Measurements from ENCODE around the gene EML5. TPM values are rescaled to one million over a fixed set of nuclear protein-coding genes. Genes with fewer than 3 reads are reported as not detected.

EML5 gene
- total and polyA plus RNA-seq, 8 donors = 0.65 to 2.0 (median 1.3) TPM

DNA sequence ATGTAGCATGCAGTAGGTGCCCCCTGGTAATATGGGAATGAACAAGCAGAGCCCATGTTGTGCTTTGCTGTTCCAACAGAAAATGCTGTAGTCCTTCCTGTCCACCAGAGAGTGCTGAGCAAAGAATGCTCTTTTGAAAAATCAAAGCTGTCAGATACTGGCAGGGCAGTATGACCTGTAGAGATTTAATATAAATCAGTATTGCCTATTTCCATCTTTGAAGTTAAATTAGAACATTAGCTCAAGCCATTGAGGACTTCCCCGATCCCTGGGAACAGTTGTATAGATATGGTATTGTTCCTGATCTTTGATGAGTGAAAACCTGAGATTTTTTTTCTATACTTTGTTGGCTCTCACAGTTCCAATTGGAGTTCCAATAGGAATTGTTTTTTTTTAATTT lies 44.7 kb upstream of the EML5 start:
- no peak for FAIRE-seq
- H3K4me3 ChIP-seq = no peak overlapping the region
- DNase-seq = no peak
- H3K36me3 ChIP-seq = no peaks in the 10 kb centered on the region
- 97% methylated on average over 1 of the region's 1 CpG for WGBS, 2 donors
- intact Hi-C loops (cut with DNase I) = no loop called here
- no peak overlapping the region for H3K27ac ChIP-seq
- H3K9me3 ChIP-seq = no peaks in the 10 kb centered on the region
- TF ChIP-seq, protein P1, sequence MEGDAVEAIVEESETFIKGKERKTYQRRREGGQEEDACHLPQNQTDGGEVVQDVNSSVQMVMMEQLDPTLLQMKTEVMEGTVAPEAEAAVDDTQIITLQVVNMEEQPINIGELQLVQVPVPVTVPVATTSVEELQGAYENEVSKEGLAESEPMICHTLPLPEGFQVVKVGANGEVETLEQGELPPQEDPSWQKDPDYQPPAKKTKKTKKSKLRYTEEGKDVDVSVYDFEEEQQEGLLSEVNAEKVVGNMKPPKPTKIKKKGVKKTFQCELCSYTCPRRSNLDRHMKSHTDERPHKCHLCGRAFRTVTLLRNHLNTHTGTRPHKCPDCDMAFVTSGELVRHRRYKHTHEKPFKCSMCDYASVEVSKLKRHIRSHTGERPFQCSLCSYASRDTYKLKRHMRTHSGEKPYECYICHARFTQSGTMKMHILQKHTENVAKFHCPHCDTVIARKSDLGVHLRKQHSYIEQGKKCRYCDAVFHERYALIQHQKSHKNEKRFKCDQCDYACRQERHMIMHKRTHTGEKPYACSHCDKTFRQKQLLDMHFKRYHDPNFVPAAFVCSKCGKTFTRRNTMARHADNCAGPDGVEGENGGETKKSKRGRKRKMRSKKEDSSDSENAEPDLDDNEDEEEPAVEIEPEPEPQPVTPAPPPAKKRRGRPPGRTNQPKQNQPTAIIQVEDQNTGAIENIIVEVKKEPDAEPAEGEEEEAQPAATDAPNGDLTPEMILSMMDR (IDR thresholded peaks at IDR 0.05) = no peak
- H3K27me3 ChIP-seq = no peaks in the 10 kb centered on the region
- ATAC-seq = no peak
- H3K4me1 ChIP-seq = peaks cover 5 to 18% (median 6%) of the 10 kb centered on the region in 3 donors

DNA sequence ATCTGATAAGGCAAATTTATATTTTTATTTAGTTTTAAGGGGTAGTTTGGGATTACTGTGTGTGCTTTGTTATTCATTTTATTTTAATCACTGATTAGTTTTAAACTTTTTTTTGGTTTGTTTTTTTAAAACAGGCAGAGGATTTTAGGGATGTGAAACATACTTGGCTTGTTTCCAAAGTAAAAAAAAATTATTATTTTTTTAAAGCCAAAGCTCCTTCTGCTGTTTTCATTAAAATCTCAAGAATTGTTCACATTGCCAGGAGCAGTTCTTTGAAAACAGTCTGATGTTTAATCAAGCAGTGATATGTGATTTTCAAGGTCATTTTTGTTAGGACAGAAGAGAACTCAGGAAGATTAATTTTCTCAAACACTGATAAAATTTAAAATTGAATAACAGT lies 42.9 kb upstream of the EML5 start:
- DNase-seq (no peak), FAIRE-seq (peak; percentile 93), ATAC-seq (no peak)
- Histone ChIP-seq H3K36me3 (no peaks in the 10 kb centered on the region), H3K27ac (no peak overlapping the region), H3K27me3 (no peaks in the 10 kb centered on the region), H3K9me3 (no peaks in the 10 kb centered on the region), H3K4me3 (no peak overlapping the region), H3K4me1 (peaks cover 5 to 18% (median 6%) of the 10 kb centered on the region in 3 donors)
- intact Hi-C loops (cut with DNase I) = no loop called here
- TF ChIP-seq, protein P1 (IDR thresholded peaks at IDR 0.05) = no peak

DNA sequence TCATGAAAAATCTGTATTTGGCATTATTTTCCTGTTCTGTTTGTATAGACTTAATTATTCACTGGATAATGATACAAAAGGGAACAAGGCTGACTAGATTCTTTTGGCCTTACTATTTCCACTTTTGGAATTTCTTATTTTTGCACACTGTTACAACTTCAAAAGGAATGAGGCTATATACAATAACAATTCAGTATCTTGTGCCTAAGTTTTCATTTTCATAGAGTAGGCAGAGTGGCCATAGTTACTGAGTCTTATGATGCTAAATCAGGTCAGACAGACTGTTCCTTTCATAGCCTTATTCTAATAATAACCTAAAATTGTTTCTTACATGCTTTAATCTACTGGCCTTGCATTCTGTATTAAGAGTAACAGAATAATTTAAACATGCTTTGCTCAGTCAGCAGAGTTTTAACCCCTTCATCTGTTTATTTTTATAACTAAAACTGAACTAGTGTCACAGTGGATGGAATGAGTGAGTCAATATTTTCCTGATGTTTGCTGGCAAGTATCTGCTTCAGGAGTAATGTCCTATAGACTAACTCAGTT lies 42.2 kb upstream of the EML5 start:
- no peak overlapping the region for H3K27ac ChIP-seq
- ATAC-seq = peak in 3 of 4 donors; percentile 28 to 58 (median 39)
- FAIRE-seq = peak; percentile 13

DNA sequence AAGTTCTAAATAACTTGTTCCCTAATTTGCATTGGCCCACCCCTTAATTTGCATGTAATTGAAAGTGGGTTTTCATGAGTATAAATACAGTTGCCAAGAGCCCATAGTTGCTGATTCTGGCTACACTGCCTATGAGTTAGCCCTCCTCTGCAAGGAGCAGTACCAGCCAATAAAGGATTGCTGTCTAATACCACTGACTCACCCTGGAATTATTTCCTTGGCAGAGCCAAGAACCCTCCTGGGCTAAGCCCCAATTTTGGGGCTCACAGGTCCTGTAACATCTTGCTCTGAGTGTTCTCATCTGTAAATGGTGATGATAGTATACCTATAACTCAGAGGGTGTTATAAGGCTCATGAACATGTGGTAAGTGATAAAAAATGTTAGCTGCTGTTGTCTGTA lies 38.5 kb upstream of the EML5 start:
- no peaks in the 10 kb centered on the region for H3K36me3 ChIP-seq
- DNase-seq (no peak), ATAC-seq (no peak), FAIRE-seq (no peak)
- H3K27me3 ChIP-seq = no peaks in the 10 kb centered on the region
- intact Hi-C loops (cut with DNase I) = no loop called here
- H3K27ac ChIP-seq = no peak overlapping the region
- H3K4me3 ChIP-seq = no peak overlapping the region
- no peaks in the 10 kb centered on the region for H3K9me3 ChIP-seq
- H3K4me1 ChIP-seq = peaks cover 5 to 29% (median 11%) of the 10 kb centered on the region in 3 donors
- TF ChIP-seq, protein P1 (IDR thresholded peaks at IDR 0.05) = no peak

More for the DNA sequence above, 42.2 kb upstream of the EML5 start:
- Histone ChIP-seq H3K4me1 (peaks cover 5 to 18% (median 6%) of the 10 kb centered on the region in 3 donors), H3K27me3 (no peaks in the 10 kb centered on the region), H3K4me3 (no peak overlapping the region), H3K36me3 (no peaks in the 10 kb centered on the region), H3K9me3 (no peaks in the 10 kb centered on the region)
- no peak for DNase-seq
- TF ChIP-seq, protein P1 (IDR thresholded peaks at IDR 0.05) = no peak
- intact Hi-C loops (cut with DNase I) = no loop called here

DNA sequence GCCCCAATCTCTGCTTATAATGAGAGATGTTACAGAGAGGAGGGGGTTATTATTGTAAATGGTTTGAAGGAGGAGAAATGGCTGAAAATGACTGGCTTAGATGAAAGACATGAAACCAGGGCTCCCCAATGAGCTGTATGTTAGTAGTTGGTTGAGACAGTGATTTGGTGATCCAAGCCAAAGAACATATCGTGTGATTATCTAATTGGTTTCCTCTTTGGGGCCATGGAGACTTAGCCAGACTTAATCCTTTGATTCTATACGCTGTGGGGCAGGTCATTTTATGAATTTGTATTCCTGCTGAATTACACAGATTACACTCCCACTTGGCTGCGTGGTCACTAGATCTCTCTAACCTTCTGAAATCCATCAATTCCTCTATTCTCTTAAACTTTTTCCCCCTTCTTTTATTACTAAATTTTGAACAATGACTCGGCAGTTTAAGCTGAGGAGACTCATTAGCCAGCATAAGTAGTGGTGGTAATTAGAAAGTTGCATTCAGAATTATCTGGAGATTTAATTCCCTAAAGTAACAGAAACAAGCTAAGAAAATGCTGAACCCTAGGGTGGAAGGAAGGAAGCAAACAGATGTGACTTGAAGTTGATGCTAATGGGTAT lies 37.0 kb upstream of the EML5 start:
- H3K36me3 ChIP-seq = no peaks in the 10 kb centered on the region
- TF ChIP-seq, protein P1 (IDR thresholded peaks at IDR 0.05) = no peak
- DNase-seq (no peak), FAIRE-seq (no peak), ATAC-seq (no peak)
- 82 to 83% methylated on average over 4 of the region's 4 CpGs for WGBS, 2 donors
- H3K27me3 ChIP-seq = no peaks in the 10 kb centered on the region
- H3K9me3 ChIP-seq = no peaks in the 10 kb centered on the region
- H3K4me3 ChIP-seq = no peak overlapping the region
- H3K4me1 ChIP-seq = peaks cover 0 to 22% (median 4%) of the 10 kb centered on the region in 3 donors
- intact Hi-C loops (cut with DNase I) = no loop called here
- H3K27ac ChIP-seq = no peak overlapping the region

Data from pancreas (tissue), 10 donors.